ENCODE results near the gene CFAP97. TPM values are rescaled to one million over a fixed set of nuclear protein-coding genes. Genes with fewer than 3 reads are reported as not detected.
"Not testable (repeated sequence)": the region's sequence is repeated elsewhere in the genome, so short reads cannot be mapped to it uniquely, and the experiment has no call there.

The CFAP97 gene
- total and polyA plus RNA-seq, 2 donors from 2014 or later: 8.0 to 39.4 TPM

- no peak for TF ChIP-seq CTCF (IDR thresholded peaks at IDR 0.05; ENCODE audit: borderline replicate concordance, extremely low read depth, insufficient read depth)
- H3K36me3 ChIP-seq (ENCODE audit: control insufficient read depth in 2 of 3, insufficient read depth in 3 of 3, low read length in 3 of 3): no peaks in the 10 kb centered on the region
- H3K9ac ChIP-seq (ENCODE audit: low read length in 3 of 3): peak overlapping the region in 2 of 3 donors; percentile 89 to 90
- peak overlapping the region; percentile 94 to 97 (median 95) for H3K4me3 ChIP-seq (ENCODE audit: low read length in 3 of 3)
- no peak for FAIRE-seq
- peaks cover 0 to 7% (median 0%) of the 10 kb centered on the region in 3 donors for H3K4me1 ChIP-seq (ENCODE audit: control insufficient read depth in 2 of 3, insufficient read depth in 2 of 3, low read depth in 1 of 3, low read length in 3 of 3)
- intact Hi-C loops (cut with DNase I): no loop called here
- H3K27me3 ChIP-seq (ENCODE audit: control insufficient read depth, insufficient read depth, low read length): no peaks in the 10 kb centered on the region
- H3K9me3 ChIP-seq (ENCODE audit: control insufficient read depth in 2 of 3, insufficient read depth in 1 of 3, low read length in 3 of 3): no peaks in the 10 kb centered on the region
- no peak for DNase-seq
- H3K27ac ChIP-seq (ENCODE audit: low read depth in 2 of 2, low read length in 2 of 2): peak overlapping the region in 1 of 2 donors; percentile 78
Measured at GRCh38 chr4:185211035-185211434, 7.2 kb upstream of the CFAP97 start.

GRCh38 chr4:185210102-185210981, 6.5 kb upstream of the CFAP97 start:
- Histone ChIP-seq H3K36me3 (ENCODE audit: control insufficient read depth in 2 of 3, insufficient read depth in 3 of 3, low read length in 3 of 3) (no peaks in the 10 kb centered on the region), H3K4me1 (ENCODE audit: control insufficient read depth in 2 of 3, insufficient read depth in 2 of 3, low read depth in 1 of 3, low read length in 3 of 3) (peaks cover 0 to 7% (median 0%) of the 10 kb centered on the region in 3 donors), H3K4me3 (ENCODE audit: low read length in 3 of 3) (peak overlapping the region; percentile 94 to 97 (median 95)), H3K27me3 (ENCODE audit: control insufficient read depth, insufficient read depth, low read length) (no peaks in the 10 kb centered on the region), H3K9me3 (ENCODE audit: control insufficient read depth in 2 of 3, insufficient read depth in 1 of 3, low read length in 3 of 3) (no peaks in the 10 kb centered on the region), H3K9ac (ENCODE audit: low read length in 3 of 3) (peak overlapping the region; percentile 41 to 90 (median 89)), H3K27ac (ENCODE audit: low read depth in 2 of 2, low read length in 2 of 2) (peak overlapping the region; percentile 71 to 78)
- no peak for TF ChIP-seq CTCF (IDR thresholded peaks at IDR 0.05; ENCODE audit: borderline replicate concordance, extremely low read depth, insufficient read depth)
- DNase-seq: peak; percentile 62 to 86 (median 75)
- no peak for FAIRE-seq
- intact Hi-C loops (cut with DNase I): no loop called here

GRCh38 chr4:185209852-185210101, 6.0 kb upstream of the CFAP97 start:
- peak overlapping the region in 1 of 3 donors; percentile 94 for H3K4me3 ChIP-seq (ENCODE audit: low read length in 3 of 3)
- H3K9me3 ChIP-seq (ENCODE audit: control insufficient read depth in 2 of 3, insufficient read depth in 1 of 3, low read length in 3 of 3); H3K9ac ChIP-seq (ENCODE audit: low read length in 3 of 3); H3K4me1 ChIP-seq (ENCODE audit: control insufficient read depth in 2 of 3, insufficient read depth in 2 of 3, low read depth in 1 of 3, low read length in 3 of 3); H3K36me3 ChIP-seq (ENCODE audit: control insufficient read depth in 2 of 3, insufficient read depth in 3 of 3, low read length in 3 of 3); intact Hi-C loops (cut with DNase I); DNase-seq; FAIRE-seq; H3K27me3 ChIP-seq (ENCODE audit: control insufficient read depth, insufficient read depth, low read length): not testable (repeated sequence)
- H3K27ac ChIP-seq (ENCODE audit: low read depth in 2 of 2, low read length in 2 of 2): peak overlapping the region; percentile 71 to 78

GRCh38 chr4:185209031-185209851, 5.4 kb upstream of the CFAP97 start, which contains the start of gene SNX25:
SNX25 (plus strand) TSS chr4:185209598; CDS start chr4:185209827, 229 bp downstream.
- FAIRE-seq (no peak), DNase-seq (peak; percentile 90 to 96 (median 94))
- no peaks in the 10 kb centered on the region for H3K36me3 ChIP-seq (ENCODE audit: control insufficient read depth in 2 of 3, insufficient read depth in 3 of 3, low read length in 3 of 3)
- no peaks in the 10 kb centered on the region for H3K9me3 ChIP-seq (ENCODE audit: control insufficient read depth in 2 of 3, insufficient read depth in 1 of 3, low read length in 3 of 3)
- peak within 1 kb of the TSS; percentile 94 to 97 (median 95) for H3K4me3 ChIP-seq (ENCODE audit: low read length in 3 of 3)
- no peaks in the 10 kb centered on the region for H3K27me3 ChIP-seq (ENCODE audit: control insufficient read depth, insufficient read depth, low read length)
- H3K27ac ChIP-seq (ENCODE audit: low read depth in 2 of 2, low read length in 2 of 2): peak within 1 kb of the TSS; percentile 71 to 78
- peaks cover 3 to 14% (median 6%) of the 10 kb centered on the region in 3 donors for H3K4me1 ChIP-seq (ENCODE audit: control insufficient read depth in 2 of 3, insufficient read depth in 2 of 3, low read depth in 1 of 3, low read length in 3 of 3)
- peak; percentile 11 for TF ChIP-seq CTCF (IDR thresholded peaks at IDR 0.05; ENCODE audit: borderline replicate concordance, extremely low read depth, insufficient read depth)
- intact Hi-C loops (cut with DNase I): no loop called here
- peak within 1 kb of the TSS; percentile 41 to 90 (median 89) for H3K9ac ChIP-seq (ENCODE audit: low read length in 3 of 3)

All from kidney (tissue), 14 donors.